H1 (cell line): Measurements from ENCODE around the gene MCM3AP. TPM values are rescaled to one million over a fixed set of nuclear protein-coding genes. Genes with fewer than 3 reads are reported as not detected.
"Not testable (repeated sequence)": the region's sequence is repeated elsewhere in the genome, so short reads cannot be mapped to it uniquely, and the experiment has no call there.

Experiments
- CTCF ChIA-PET: fragments of 300-600 bp; sonication (Branson Sonifier 250); formaldehyde crosslinking; loops from one replicate; lab custom pipeline; 2021; ENCODE audit not compliant: partially characterized antibody; lab: Charles Lee
- POLR2A ChIA-PET: fragments of 300-600 bp; sonication (Branson Sonifier 250); formaldehyde crosslinking; loops from one replicate; lab custom pipeline; 2021; ENCODE audit warnings: inconsistent platforms; ENCODE audit not compliant: partially characterized antibody; lab: Charles Lee
- DNase-seq, 2 experiments: peaks; one replicate each; pipeline versions ENCODE4 v3.0.0 to v3.0.0-alpha.2; 2010 to 2022; ENCODE audit warnings: low spot score in 2 of 2, low read depth in 1 of 2, mixed read lengths in 1 of 2
- FAIRE-seq: peaks from 2 replicates; lab custom pipeline; 2011; peaks lifted over from hg19 to GRCh38; lab: Jason Lieb, UNC
- H2AFZ ChIP-seq: 2 replicates; pipeline ENCODE4 v1.8.1; 2012; ENCODE audit warnings: low read length, inconsistent platforms
- H2AK5ac ChIP-seq: 2 replicates; pipeline ENCODE4 v1.6.1; 2013; ENCODE audit warnings: low read depth, low read length
- H2BK120ac ChIP-seq: replicated peaks from 2 replicates; pipeline ENCODE3; 2013; ENCODE audit warnings: low read depth, low read length, inconsistent platforms
- H2BK12ac ChIP-seq: 2 replicates; pipeline ENCODE4 v1.6.1; 2013; ENCODE audit warnings: low read depth, low read length
- H2BK15ac ChIP-seq: 2 replicates; pipeline ENCODE4 v1.6.1; 2013; ENCODE audit warnings: low read length
- H2BK20ac ChIP-seq: 2 replicates; pipeline ENCODE4 v1.6.1; 2013; ENCODE audit warnings: low read length
- H2BK5ac ChIP-seq: 2 replicates; pipeline ENCODE4 v1.6.1; 2013; ENCODE audit warnings: low read depth, low read length
- H3K14ac ChIP-seq: 2 replicates; pipeline ENCODE4 v1.6.1; 2013; ENCODE audit warnings: inconsistent platforms; ENCODE audit not compliant: insufficient read length
- H3K18ac ChIP-seq: 2 replicates; pipeline ENCODE4 v1.6.1; 2013; ENCODE audit warnings: low read length; ENCODE audit errors: extremely low read depth
- H3K23ac ChIP-seq: 2 replicates; pipeline ENCODE4 v1.6.1; 2013; ENCODE audit warnings: inconsistent platforms; ENCODE audit not compliant: insufficient read length
- H3K23me2 ChIP-seq: 2 replicates; pipeline ENCODE4 v1.6.1; 2013; ENCODE audit warnings: low read depth, low read length
- H3K27ac ChIP-seq: 2 replicates; pipeline ENCODE4 v1.6.1; 2011; ENCODE audit warnings: low read depth, low read length, inconsistent platforms
- H3K27me3 ChIP-seq, 4 experiments: replicated peaks in 1 of 4; 1 replicate in 1 of 4; 2 replicates in 3 of 4; pipeline versions ENCODE4 v1.6.1 to v1.8.1; 2011 to 2013; ENCODE audit warnings: low read length in 3 of 4, mild to moderate bottlenecking in 3 of 4, inconsistent platforms in 2 of 4, mixed read lengths in 2 of 4, moderate library complexity in 1 of 4; ENCODE audit not compliant: control insufficient read depth in 3 of 4, insufficient read depth in 3 of 4; ENCODE audit errors: extremely low read depth in 1 of 4
- H3K36me3 ChIP-seq, 4 experiments: 2 replicates each; pipeline versions ENCODE4 v1.6.1 to v1.8.1; 2011 to 2013; ENCODE audit warnings: mild to moderate bottlenecking in 4 of 4, low read length in 3 of 4, moderate library complexity in 2 of 4, control low read depth in 1 of 4, inconsistent platforms in 1 of 4; ENCODE audit not compliant: insufficient read depth in 4 of 4, control insufficient read depth in 2 of 4
- H3K4ac ChIP-seq: replicated peaks from 2 replicates; pipeline ENCODE3; 2013; ENCODE audit warnings: low read length, low read depth, mixed read lengths, inconsistent platforms; ENCODE audit not compliant: insufficient read length
- H3K4me1 ChIP-seq, 4 experiments: replicated peaks in 1 of 4; 1 replicate in 1 of 4; 2 replicates in 3 of 4; pipeline versions ENCODE4 v1.6.1 to v1.8.1; 2011 to 2013; ENCODE audit warnings: low read length in 3 of 4, inconsistent platforms in 2 of 4, mixed read lengths in 1 of 4; ENCODE audit not compliant: insufficient read depth in 4 of 4, control insufficient read depth in 3 of 4
- H3K4me2 ChIP-seq, 2 experiments: 2 replicates each; pipeline versions ENCODE4 v1.6.1 to v1.8.1; 2011 to 2013; ENCODE audit warnings: low read depth in 2 of 2, low read length in 2 of 2, control low read depth in 1 of 2, inconsistent platforms in 1 of 2, mild to moderate bottlenecking in 1 of 2; ENCODE audit not compliant: insufficient read depth in 1 of 2
- H3K4me3 ChIP-seq, 4 experiments: fragments of 200-600, 300-600 bp in 1 of 4; sonication (generic), shearing (Covaris generic), sonication (Bioruptor Twin) in 1 of 4; 2 replicates each; pipeline versions ENCODE4 v1.5.1 to v1.8.1; 2011 to 2016; ENCODE audit warnings: low read length in 4 of 4, low read depth in 3 of 4, control low read depth in 2 of 4, inconsistent platforms in 2 of 4, mild to moderate bottlenecking in 2 of 4, mixed read lengths in 1 of 4, moderate library complexity in 1 of 4; ENCODE audit not compliant: insufficient read depth in 2 of 4; ENCODE audit errors: extremely low read depth in 1 of 4
- H3K56ac ChIP-seq: replicated peaks from 2 replicates; pipeline ENCODE3; 2013; ENCODE audit warnings: low read depth, mild to moderate bottlenecking, mixed read lengths, low read length, inconsistent platforms; ENCODE audit not compliant: insufficient read length
- H3K79me1 ChIP-seq: 2 replicates; pipeline ENCODE4 v1.6.1; 2013; ENCODE audit warnings: low read depth, low read length, control low read depth
- H3K79me2 ChIP-seq, 2 experiments: 2 replicates each; pipeline versions ENCODE4 v1.6.1 to v1.8.1; 2012 to 2013; ENCODE audit warnings: low read length in 2 of 2, mild to moderate bottlenecking in 2 of 2, inconsistent platforms in 1 of 2; ENCODE audit not compliant: insufficient read depth in 2 of 2, control insufficient read depth in 1 of 2
- H3K9ac ChIP-seq, 4 experiments: replicated peaks in 1 of 4; 1 replicate in 1 of 4; 2 replicates in 3 of 4; pipeline versions ENCODE4 v1.6.1 to v1.8.1; 2011 to 2013; ENCODE audit warnings: low read depth in 3 of 4, low read length in 3 of 4, control low read depth in 2 of 4, mild to moderate bottlenecking in 2 of 4, moderate library complexity in 2 of 4, inconsistent platforms in 1 of 4; ENCODE audit errors: extremely low read depth in 1 of 4
- H3K9me3 ChIP-seq, 2 experiments: 2 replicates each; pipeline versions ENCODE4 v1.6.1 to v1.8.1; 2012 to 2013; ENCODE audit warnings: mild to moderate bottlenecking in 2 of 2, moderate library complexity in 2 of 2, control low read depth in 1 of 2, inconsistent platforms in 1 of 2, low read depth in 1 of 2, low read length in 1 of 2, mixed read lengths in 1 of 2; ENCODE audit not compliant: insufficient read depth in 2 of 2
- H4K20me1 ChIP-seq, 2 experiments: replicated peaks in 1 of 2; 2 replicates each; pipeline versions ENCODE3 to v1.8.1; 2011 to 2013; ENCODE audit warnings: inconsistent platforms in 2 of 2, low read length in 2 of 2, mild to moderate bottlenecking in 1 of 2; ENCODE audit not compliant: insufficient read depth in 2 of 2, control insufficient read depth in 1 of 2
- H4K5ac ChIP-seq: 2 replicates; pipeline ENCODE4 v1.6.1; 2013; ENCODE audit warnings: low read length, low read depth, mixed read lengths, inconsistent platforms; ENCODE audit not compliant: insufficient read length
- H4K8ac ChIP-seq: 2 replicates; pipeline ENCODE4 v1.8.0; 2013; ENCODE audit warnings: mild to moderate bottlenecking, moderate library complexity, low read length, inconsistent platforms; ENCODE audit not compliant: insufficient read depth; ENCODE audit errors: extremely low read depth
- H4K91ac ChIP-seq: replicated peaks from 2 replicates; pipeline ENCODE3; 2013; ENCODE audit warnings: low read length, mixed read lengths, inconsistent platforms; ENCODE audit not compliant: insufficient read length
- WGBS, 2 experiments: shearing (Covaris generic) in 1 of 2; methylation state at CpG; one replicate each; pipeline versions ENCODE4 v1.1.6 to v1.1.7; 2013 to 2015; ENCODE audit warnings: low lambda C conversion rate in 2 of 2, mixed read lengths in 2 of 2, inconsistent platforms in 1 of 2, low coverage in 1 of 2, missing lambda C conversion rate in 1 of 2; ENCODE audit not compliant: insufficient replicate concordance in 2 of 2, insufficient coverage in 1 of 2, insufficient read length in 1 of 2; ENCODE audit errors: extremely low coverage in 1 of 2, missing lambda C conversion rate in 1 of 2; 5-methylcytosine and 5-hydroxymethylcytosine counted together
- polyA plus RNA-seq, 7 experiments: library from polyadenylated mRNA; depleted of rRNA in 3 of 7; stranded (reverse) in 5 of 7; unstranded in 2 of 7; fragments of >200 nt in 5 of 7; fragments of 200-250 nt in 2 of 7; gene quantifications; 1 replicate in 5 of 7; 2 replicates in 1 of 7; 4 replicates in 1 of 7; pipeline versions ENCODE4 v1.2.1 to v1.2.3, GENCODE V29; 2011 to 2013; ENCODE audit warnings: missing spikeins in 2 of 7, mixed read lengths in 2 of 7
- total RNA-seq: library from RNA; stranded (reverse); fragmentation: NEBNext Ultra II Directional; extraction: Animal tissue kit (Norgen Biotek cat#: 25700); gene quantifications from 2 replicates; pipeline ENCODE4 v1.2.1, GENCODE V29; 2021

The MCM3AP gene
- total and polyA plus RNA-seq, 2 of the 8 experiments (the other 6 are each of a cell fraction or from before 2014, with no cell fraction given) = 37.2 to 119 TPM

DNA sequence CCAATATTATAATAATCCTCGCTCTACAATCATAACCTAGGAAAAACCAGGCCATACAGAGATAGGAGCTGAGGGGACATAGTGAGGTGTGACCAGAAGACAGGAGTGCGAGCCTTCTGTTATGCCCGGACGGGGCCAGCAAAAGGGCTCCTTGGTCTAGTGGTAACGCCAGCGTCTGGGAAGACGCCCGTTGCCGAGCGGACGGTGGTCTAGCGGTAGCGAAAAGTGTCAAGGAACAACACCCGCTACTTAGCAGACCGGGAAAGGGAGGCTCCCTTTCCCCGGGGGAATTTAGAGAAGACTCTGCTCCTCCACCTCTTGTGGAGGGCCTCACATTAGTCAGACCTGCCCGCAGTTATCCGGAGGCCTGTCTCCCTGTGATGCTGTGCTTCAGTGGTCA is 61.8 kb downstream of the MCM3AP start:
- H3K4me2 ChIP-seq, H3K18ac ChIP-seq, H3K23ac ChIP-seq, H3K4ac ChIP-seq, H3K9me3 ChIP-seq, H2AFZ ChIP-seq, FAIRE-seq, H3K27me3 ChIP-seq, H3K4me3 ChIP-seq, H3K23me2 ChIP-seq, H2BK5ac ChIP-seq, H2BK120ac ChIP-seq, H2AK5ac ChIP-seq, H2BK15ac ChIP-seq, H3K4me1 ChIP-seq, H3K14ac ChIP-seq, H4K5ac ChIP-seq, H3K27ac ChIP-seq, POLR2A ChIA-PET, H3K56ac ChIP-seq, H4K91ac ChIP-seq, H4K8ac ChIP-seq, H2BK12ac ChIP-seq, H3K9ac ChIP-seq, H2BK20ac ChIP-seq, DNase-seq: not testable (repeated sequence)
- Histone ChIP-seq H3K36me3 (peaks cover 6 to 23% (median 14%) of the 10 kb centered on the region in 4 experiments; a peak in 6 of 8 replicates), H4K20me1 (peaks cover 6 to 40% of the 10 kb centered on the region in 2 experiments), H3K79me1 (peaks cover 28% of the 10 kb centered on the region), H3K79me2 (peaks cover 15 to 61% of the 10 kb centered on the region in 2 experiments; a peak in 3 of 4 replicates)
- CTCF ChIA-PET = interaction anchor here (1.4 kb wide), 1 partner anchor 23 kb away, joined by 4 read pairs; no protein-coding TSS in a partner anchor
- 90% methylated on average over 18 of the region's 18 CpGs; no CpG with 5 or more reads in 1 of the 2 experiments for WGBS, 2 experiments
